GM19023 (cell line): Measurements from ENCODE around the gene GPRC5C.

Experiments
- ATAC-seq: cut with Tn5 transposase; IDR thresholded peaks from one replicate; pipeline ENCODE4 v1.9.1; 2021; ENCODE audit warnings: mild to moderate bottlenecking, moderate library complexity; ENCODE audit not compliant: unreplicated experiment

The GPRC5C gene, protein sequence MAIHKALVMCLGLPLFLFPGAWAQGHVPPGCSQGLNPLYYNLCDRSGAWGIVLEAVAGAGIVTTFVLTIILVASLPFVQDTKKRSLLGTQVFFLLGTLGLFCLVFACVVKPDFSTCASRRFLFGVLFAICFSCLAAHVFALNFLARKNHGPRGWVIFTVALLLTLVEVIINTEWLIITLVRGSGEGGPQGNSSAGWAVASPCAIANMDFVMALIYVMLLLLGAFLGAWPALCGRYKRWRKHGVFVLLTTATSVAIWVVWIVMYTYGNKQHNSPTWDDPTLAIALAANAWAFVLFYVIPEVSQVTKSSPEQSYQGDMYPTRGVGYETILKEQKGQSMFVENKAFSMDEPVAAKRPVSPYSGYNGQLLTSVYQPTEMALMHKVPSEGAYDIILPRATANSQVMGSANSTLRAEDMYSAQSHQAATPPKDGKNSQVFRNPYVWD

GRCh38 chr17:74431568-74432423 is at the start of gene GPRC5C:
TSS of gene GPRC5C (plus strand) at chr17:74432088. CDS start at chr17:74439777, 7,689 bp downstream.
- no peak for ATAC-seq

DNA sequence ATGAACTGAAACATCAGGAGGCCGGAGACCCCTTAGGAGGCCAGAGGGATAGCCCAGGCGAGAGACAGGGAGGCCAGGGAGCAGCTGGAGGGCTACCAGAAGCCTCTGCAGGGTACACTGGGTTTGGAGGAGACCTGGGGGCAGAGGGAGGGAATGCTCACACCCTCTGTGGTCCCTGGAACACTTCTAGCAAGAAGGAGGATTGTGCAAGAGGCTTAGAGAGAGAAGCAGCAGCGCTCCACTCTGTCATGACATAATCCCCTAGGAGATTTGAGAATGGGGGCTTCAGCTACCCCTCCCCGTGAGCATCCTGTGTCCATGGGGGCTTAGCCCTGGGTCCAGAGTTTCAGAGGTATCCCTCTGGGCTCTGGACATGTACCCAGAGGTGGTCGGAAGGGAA is 48.7 kb upstream of the GPRC5C start:
- no peak for ATAC-seq

DNA sequence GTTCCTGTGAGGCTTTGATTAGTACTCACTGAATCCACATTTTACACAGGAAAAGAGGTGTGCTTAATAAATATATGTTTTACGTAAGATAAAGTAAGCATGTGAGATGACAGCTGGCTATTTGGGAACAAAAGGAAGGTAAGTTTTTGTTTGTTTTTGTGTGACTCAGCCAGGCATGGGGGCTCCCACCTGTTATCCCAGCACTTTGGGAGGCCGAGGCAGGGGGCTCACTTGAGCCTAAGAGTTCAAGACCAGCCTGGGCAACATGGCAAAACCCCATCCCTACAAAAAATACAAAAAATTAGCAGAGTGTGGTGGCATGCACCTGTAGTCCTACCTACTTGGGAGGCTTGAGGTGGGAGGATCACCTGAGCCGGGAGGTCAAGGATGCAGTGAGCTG is 46.7 kb upstream of the GPRC5C start:
- ATAC-seq = no peak

- no peak for ATAC-seq
These were observed 45.5 kb upstream of the GPRC5C start for GRCh38 chr17:74386386-74386785.

DNA sequence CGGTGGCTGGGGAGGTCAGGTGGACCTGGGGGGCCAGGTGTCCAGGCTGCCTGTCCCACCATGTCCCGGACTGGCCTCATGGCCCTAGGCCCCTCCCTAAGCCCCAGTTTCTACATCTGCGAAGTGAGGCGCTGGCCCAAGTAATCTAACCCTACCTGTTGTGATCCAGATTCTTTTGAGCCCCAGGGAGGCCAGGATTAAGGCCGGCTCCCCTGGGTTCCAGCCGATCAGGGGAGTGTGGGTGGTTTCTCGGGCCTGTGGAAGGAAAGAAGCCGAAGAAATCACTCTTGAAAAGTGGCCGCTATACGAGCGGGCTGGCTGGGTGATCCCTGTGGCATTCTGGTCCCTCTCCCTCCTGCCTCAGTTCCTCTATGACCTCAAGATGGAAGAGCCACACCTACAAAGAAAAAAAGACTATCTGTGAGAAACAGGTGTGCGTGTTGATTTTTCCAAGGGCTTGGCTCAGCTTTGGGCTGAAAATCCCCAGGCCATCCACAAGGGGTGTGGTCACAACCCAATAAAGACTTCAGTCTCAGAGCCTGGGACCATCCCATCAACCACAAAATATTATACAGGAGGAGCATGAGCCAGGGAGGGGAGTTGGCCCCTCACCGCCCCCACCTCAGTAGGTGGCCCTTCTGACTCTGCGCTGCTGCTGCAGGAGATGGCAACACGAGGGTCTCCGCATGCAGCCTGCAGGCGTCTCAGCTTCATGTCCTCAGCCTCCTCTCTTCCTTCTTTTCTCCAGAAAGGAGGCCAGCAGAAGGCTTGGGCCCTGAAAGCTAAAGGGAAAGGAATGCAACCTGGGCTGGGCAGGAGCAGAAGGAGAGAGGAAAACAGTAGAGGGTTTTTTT is 44.3 kb upstream of the GPRC5C start:
- no peak for ATAC-seq

- no peak for ATAC-seq
These were observed 42.7 kb upstream of the GPRC5C start for GRCh38 chr17:74389084-74389753.

- no peak for ATAC-seq
These were observed 41.8 kb upstream of the GPRC5C start for GRCh38 chr17:74389937-74390679.

DNA sequence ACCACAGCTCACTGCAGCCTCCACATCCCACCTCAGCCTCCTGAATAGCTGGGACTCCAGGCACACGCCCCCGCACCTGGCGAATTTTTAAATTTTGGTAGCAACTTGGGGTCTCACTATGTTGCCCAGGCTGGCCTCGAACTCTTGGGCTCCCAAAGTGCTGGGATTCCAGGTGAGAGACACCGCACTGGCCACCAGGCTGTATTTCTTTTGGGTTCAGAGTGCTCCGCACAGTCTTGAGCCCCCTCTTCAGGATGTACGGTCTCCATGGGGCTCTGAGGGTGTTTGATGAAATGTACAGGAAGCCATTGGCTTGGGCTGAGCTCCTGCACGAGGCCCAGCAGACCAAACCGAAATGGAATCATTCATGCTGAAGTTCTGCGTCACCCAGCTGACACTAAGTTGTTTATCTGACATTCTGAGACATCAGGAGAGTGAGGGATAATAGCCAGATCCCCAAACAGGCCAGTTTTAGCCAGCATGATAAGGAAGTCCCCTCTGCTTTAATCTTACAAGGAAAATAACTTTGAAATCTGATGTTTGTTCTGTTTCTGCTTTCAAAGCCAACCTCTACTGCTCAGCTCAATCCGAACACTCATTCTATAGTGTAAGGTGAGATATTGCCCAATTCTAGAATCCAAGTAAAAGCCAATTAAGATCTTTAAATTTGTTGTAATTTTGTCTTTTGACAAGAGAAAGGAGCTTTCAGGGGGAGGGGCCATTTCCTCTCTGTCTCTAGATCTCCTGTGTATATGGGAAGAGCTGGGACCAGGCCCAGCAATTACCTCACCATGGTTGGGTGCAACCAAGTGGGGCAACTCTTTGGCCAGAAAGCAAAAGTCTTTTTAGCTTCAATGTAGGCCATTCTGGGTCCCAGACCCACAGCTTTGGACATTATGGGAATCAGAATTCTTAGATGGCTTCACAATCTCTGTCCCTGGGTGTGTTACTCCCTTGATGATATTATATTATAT is 40.9 kb upstream of the GPRC5C start:
- ATAC-seq = no peak

GRCh38 chr17:74391771-74392170 is 40.1 kb upstream of the GPRC5C start:
- ATAC-seq = no peak

DNA sequence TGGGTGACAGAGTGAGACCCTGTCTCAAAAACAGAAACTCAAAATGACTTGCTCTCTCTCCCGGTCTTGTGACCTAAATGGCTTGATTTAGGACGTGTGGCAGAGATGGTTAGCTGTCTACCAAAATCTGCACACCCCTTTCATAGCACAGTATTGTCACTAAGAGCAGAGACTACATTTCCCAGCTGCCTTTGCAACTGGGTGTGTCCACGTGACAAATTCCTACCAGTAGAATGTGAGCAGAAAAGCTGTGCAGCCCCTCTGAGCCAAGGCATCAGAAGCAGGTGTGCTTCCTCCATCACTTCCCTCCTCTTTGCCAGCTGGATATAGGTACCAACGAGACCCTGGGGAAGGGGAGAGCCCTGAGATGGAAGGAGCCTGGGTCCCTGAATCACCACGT is 39.0 kb upstream of the GPRC5C start:
- no peak for ATAC-seq

GRCh38 chr17:74393346-74393942 is 38.4 kb upstream of the GPRC5C start:
- no peak for ATAC-seq

- no peak for ATAC-seq
These were observed 37.5 kb upstream of the GPRC5C start for GRCh38 chr17:74394275-74394950.

DNA sequence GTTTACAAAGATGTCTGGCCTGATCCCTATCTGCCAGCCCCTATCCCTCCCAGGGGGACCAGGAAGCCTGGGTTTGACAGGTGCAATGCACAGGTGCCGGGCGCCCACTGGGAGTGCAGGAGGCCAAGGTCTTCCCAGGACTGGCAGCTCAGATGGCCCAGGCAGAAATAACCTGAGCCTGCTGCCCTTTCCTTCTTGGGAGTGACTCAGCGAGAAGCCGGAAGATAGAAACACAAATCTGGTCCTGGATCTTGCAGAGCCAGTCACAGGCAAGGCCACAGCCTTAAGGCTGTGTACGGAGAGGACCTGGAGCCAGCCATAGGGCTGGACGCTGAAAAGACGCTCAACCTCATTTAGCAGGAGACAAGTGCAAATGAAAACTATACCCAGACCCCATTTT is 36.9 kb upstream of the GPRC5C start:
- no peak for ATAC-seq

DNA sequence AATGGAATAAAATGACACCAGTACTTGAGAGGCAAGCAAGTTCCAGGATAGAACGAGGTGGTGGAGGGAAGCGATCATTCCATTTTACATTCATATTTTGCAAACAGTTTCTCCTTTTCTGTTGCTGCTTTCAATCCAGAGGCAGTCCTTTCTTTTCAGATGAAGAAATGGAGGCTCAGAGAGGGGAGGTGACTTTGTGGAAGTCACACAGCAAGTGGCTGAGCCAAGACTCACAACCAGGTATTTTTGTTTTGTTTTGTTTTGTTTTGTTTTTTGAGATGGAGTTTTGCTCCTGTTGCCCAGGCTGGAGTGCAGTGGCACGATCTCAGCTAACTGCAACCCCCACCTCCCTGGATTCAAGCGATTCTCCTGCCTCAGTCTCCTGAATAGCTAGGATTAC is 35.3 kb upstream of the GPRC5C start:
- ATAC-seq = no peak

DNA sequence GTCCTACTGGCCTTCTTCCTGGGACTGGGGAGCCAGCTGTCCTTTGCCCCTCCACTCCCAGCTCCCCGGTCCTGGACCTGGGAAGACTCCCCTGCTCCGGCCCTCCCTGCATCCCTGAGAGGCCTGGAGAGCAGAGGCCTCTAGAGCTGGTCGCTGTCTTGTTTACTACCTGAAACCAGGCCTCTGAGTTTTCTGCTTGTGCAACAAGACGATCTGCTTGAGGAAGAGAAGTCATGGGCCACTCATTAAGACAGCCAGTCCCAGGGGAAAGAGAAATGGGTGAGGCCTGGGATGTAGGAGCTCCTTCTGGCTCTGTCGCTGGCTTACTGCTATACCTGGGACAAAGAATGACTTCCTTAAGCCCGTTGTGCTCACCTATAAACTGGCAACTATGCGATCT is 29.8 kb upstream of the GPRC5C start:
- ATAC-seq = no peak

DNA sequence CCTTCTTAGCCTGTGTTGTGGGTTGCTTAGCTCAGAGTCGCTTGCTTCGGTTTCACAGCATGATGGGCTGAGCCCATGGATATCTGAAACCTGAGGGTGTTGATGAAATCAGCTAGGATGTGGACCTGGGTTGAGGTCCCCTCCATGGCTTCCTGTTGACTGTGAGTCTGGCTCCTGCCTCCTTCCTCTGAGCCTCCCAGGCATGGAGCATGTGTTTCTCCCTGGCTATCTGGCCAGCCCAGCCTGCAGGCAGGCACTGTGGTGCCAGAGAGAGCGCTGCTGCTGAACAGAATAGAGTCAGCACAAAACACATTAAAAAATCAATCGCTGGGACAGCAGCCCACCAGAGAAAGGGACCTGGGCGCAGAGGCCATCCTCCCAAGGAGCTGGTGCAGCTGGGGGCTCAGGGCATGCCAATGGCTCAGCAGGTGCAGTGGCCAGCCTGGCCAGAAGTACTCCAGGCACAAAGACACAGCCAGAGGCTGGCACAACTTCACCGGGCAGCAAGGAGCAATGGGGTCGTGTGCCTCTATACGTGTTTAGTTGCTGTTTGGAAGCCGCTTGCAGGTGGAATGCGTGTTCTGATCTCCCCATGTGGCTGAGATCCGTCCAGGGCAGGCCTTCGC is 28.3 kb upstream of the GPRC5C start:
- ATAC-seq = no peak

- no peak for ATAC-seq
These were observed 27.7 kb upstream of the GPRC5C start for GRCh38 chr17:74404218-74404617.
